ENCODE results near the gene EXOC8.

EXOC8 gene, protein sequence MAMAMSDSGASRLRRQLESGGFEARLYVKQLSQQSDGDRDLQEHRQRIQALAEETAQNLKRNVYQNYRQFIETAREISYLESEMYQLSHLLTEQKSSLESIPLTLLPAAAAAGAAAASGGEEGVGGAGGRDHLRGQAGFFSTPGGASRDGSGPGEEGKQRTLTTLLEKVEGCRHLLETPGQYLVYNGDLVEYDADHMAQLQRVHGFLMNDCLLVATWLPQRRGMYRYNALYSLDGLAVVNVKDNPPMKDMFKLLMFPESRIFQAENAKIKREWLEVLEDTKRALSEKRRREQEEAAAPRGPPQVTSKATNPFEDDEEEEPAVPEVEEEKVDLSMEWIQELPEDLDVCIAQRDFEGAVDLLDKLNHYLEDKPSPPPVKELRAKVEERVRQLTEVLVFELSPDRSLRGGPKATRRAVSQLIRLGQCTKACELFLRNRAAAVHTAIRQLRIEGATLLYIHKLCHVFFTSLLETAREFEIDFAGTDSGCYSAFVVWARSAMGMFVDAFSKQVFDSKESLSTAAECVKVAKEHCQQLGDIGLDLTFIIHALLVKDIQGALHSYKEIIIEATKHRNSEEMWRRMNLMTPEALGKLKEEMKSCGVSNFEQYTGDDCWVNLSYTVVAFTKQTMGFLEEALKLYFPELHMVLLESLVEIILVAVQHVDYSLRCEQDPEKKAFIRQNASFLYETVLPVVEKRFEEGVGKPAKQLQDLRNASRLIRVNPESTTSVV

DNA sequence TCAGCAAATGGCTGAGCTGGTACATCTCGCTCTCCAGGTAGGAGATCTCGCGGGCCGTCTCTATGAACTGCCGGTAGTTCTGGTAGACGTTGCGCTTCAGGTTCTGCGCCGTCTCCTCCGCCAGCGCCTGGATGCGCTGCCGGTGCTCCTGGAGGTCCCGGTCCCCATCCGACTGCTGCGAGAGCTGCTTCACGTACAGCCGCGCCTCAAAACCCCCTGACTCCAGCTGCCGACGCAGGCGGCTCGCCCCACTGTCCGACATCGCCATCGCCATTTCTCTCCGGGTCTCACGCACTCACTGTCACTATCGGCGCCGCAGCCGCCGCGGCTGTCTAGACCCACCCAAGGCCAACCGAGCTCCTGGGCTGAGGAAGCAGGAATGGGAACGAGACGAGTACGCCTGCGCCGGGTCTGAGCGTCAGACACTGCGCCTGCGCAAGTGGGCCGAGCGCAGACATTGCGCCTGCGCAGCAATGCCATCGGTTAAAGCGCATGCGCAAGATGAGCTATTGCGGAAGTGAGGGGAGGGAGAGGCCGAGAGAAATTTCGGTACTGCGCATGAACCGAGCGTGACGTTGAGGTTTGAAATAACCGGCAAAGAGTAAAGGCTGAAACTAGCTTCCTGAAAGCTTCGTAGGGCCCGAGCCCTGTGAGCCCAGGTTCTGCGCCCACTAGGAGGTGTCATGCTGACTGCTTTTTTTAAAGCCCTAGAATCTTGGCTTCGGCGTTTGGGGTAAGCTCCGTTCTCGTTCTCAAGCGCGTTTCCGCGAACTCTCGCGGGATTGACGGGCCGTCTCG lies at the start of gene EXOC8:
Gene EXOC8 (minus strand): TSS at position 381 of the 798 bp plus-strand sequence. CDS start 107 bp downstream, at position 274.
- DNase-seq, result peak; percentile 98 to 99

DNA sequence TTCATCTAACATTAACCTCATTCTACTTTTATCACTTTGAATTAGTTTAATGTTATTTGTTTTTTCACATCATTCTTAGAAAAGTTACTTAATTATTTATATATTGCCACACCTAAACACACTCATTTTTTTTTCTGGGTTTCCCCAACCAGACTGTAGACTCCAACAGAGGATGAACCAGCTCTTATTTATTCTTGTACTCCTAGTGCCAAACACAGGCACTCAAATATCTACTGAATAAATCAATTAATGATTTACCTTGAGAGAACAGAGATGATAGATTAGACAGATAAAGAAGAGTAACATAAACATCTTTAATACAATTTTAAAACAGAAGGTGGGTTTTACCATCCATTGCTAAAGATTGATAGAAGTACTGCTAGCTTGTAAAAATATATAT lies 48.8 kb upstream of the EXOC8 start:
- no peak for DNase-seq

DNA sequence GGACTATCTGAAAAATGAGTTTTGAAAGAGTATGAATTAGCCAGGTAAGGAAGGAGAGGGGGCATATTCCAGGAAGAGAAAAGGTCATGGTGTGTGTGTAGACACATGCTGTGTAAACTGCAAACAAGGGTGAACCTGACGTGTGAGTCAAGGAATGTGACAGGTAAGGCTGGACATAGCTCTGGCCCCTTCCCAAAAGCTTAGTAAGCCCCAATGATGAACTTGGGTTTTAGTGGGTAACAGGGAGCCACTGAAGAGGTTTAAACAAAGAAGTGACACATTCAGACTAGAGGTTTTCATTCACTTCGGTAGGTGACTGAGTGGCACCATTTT lies 47.7 kb upstream of the EXOC8 start:
- DNase-seq, result no peak

DNA sequence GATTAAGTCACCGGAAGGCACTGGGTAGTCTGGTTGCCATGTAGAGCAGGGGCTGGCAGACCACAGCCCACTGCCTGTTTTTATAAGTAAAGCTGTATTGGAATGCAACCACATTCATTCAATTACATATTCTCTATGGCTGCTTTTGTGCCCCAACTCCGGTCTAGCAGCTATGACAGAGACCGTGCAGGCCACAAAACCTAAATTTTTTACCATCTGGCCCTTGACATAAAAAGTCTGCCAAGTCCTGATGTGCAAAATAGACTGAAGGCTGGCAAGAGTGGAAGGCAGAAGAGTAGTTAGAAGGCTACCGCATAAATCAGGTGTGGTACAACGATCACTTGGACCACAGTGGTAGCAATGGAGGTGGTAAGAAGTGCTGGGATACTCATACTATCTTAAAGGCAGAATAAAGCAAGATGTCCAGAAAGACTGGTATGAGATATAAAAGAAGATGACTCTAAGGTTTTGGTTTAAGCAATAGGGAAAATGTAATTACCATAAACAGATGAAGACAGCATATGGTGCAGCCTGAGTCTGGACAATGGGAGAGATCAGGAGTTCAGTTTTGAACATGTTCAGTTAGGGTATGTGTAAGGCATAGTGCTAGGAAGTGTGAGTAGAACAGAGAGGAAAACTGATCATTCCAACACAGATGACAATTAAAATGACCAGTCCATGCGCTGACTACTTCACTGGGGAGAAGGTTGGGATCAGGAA lies 47.2 kb upstream of the EXOC8 start:
- DNase-seq, result no peak

DNA sequence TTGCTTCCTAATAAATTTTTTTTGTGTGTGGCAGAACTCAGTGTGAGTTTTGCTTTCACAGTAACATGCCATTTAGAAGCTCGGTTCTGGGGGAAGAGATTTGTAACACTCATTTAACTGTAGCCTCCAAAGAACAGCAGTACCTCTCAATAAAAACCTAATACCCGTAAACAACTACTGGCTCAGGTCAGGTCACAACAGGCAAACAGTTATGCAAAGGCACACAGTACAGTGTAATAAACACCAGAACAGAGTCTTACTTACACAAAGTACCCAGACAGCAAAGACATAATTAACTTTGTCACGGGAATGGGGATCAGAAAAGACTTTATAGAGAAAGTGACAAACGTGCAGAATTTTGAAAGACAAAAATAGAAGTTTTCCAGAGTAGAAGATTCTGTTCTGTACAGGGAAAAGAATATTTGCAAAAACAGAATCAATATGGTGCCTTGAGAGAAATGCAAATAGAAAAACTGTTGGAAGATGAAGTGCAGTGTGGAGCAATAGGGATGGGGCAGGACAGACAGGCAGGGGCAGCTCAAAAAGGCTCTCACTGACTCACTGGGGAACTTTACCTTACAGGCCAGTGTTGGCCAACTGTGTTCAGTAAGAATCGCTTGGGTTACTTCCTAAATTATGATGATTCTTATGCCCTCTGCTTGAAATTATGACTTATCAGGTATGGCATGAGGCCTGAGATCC lies 45.7 kb upstream of the EXOC8 start:
- no peak for DNase-seq

DNA sequence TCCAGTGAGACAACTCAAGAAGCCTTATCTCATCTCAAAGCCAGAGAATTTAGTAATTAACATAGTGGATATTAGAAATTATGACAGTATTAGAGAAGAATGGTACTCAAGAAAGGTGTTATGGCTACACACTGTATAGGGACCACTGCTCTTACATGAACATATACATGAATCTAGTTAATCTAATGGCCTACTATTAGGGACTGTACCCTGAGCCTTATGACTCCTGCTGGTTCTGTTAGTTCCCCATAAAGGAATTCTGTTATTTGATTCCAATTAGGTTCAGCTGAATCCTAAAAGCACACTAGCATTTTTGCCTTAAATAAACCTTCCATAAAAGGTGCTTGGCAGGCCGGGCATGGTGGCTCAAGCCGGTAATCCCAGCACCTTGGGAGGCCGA lies 44.8 kb upstream of the EXOC8 start:
- no peak for DNase-seq

DNA sequence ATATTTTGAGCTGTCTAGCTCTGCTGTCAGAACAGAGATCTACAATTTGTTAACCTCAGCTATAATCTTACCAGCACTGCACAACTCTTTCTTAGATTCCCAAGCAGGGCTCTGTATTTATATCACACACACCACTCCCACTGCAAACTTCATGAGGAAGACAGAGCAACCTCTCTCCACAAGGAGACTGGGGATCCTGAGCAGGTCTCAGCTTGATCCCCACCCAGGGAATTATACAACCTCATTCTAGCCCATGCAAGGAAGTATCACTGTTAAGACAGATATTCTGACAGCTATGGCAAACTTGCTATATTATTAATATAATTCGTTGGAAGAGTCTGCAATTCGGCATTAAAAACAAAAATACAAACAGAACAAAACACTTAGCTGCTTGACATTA lies 44.1 kb upstream of the EXOC8 start:
- DNase-seq, result no peak

DNA sequence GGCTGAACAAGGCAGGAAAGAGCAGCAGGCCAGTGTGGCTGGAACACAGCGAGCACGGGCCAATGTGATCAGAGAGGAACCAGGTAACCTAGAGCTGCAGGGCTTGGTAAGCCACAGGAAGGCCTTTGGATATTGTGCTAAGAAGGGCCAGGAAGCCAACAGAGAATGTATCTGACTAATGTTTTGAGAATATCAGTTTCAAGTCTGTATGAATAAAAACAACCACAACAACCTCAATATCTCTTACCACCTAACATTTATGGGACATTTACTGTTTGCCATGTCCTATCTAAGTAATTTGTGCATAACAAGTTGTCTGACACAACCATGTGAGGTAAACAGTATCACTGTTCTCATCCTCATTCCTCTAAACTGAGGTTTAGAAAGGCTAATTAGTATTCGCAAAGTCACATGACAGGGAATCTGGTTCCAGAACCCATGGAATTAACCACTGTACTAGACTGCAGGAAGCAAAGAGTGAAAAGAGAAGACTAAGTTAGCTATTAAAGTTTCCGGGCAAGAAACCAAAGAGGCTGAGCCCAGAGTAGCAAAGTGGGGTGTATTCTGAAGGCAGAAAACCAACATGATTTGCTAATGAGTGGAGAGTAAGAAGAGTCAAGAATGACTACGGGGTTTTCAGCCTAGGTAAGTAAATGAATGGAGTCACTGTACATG lies 39.4 kb upstream of the EXOC8 start:
- DNase-seq, result no peak

DNA sequence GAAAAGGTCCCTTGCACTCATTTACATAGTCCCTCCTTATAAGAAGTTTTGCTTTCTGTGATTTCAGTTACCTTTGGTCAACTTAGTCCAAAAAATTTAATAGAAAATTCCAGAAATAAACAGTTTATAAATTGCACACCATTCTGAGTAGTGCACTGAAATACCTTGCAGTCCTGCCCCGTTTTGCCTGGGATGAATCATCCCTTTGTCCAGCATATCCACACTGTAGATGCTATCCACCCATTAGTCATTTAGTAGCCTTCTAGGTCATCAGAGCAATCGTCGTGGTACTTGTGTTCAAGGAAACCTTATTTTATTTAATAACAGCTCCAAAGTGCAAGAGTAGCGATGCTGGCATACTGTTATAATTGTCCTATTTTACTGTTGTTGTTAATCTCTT lies 38.4 kb upstream of the EXOC8 start:
- DNase-seq, result no peak

DNA sequence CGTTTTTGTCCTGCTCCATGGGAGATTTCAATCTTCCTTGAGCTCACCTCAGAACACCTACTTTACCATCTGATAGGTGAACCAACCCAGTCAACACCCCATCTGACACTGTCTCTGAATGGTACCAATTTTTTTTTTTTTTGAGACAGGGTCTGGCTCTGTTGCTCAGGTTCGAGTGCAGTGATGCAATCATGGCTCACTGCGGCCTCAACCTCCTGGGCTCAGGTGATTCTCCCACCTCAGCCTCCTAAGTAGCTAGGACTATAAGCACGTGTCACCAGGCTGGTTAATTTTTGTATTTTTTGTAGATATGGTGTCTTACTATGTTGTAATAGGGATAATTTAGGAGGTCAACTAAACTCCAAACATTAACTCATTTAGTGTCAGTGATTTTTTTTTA lies 36.7 kb upstream of the EXOC8 start:
- DNase-seq, result no peak

DNA sequence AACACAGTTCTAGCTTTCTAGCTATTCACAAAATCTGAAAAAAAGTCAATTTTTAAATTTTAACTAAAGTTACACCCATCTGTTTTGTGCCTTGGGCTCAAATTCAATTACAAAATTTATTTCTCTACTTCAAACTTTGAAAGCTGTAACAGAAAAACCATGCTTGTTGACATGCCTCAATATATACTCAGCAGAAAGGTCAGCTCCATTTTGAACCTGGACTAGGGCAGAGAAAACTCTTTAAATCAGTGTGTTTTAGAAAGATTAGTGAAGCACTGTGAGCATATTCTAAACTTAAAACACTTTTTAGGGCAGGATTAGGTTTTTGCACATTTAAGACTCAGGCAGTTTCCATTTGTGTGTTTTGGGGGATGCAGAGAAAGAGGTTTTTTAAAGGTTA lies 34.8 kb upstream of the EXOC8 start:
- no peak for DNase-seq

DNA sequence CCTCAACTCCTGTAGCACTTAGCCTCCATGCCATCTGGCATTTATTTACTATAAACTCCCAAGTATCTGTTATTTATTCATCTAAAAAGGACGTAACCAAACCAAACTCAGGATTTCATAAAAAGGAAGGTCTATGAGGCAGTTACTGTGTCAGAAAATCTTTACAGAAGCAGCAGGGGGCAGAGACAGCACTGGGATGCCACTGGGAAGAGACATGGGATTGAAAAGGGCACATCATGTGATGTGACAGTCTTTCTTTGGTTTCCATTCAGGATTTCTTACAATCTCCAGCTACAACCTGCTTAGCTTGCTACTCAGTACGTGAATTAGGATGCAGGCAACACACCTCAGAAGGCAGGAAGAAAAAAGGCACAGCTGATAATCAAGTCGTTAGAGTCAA lies 31.6 kb upstream of the EXOC8 start:
- DNase-seq, result no peak

DNA sequence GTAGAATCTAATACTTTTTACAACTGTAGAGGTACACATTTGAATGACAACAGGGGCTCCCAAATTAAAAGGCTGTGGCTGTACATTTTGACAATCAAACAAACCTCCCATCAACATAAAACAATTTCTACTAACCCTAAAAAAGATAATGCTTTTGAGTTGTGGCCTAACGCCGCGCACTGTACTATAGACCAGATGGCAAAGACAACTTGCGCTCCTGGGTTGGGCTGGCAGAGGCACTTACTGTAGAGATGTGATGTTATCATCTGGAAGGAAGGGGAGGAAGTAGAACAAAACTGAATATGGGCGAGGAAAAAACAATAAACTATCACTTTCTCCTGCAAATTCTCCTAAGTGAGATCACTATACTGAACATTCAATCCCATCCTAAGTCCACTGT lies 26.5 kb upstream of the EXOC8 start:
- no peak for DNase-seq

DNA sequence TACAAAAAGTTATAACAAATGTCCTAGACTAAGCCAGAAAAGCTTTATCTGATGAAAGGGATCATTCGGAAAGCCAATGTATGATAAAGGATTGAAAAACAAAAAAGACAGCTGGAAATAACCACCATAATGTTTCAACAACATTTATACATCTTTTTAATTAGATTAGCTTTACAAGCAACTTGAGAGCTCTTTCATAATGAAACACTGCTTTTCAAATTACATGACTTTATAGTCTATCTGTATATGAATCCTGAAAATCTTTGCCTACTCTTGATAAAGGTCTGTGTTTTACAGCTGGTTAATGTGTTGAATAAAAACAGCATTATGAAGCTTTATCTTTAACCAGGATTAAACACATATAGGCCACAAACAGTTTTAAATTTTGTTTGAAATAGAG lies 26.0 kb upstream of the EXOC8 start:
- DNase-seq, result no peak

DNA sequence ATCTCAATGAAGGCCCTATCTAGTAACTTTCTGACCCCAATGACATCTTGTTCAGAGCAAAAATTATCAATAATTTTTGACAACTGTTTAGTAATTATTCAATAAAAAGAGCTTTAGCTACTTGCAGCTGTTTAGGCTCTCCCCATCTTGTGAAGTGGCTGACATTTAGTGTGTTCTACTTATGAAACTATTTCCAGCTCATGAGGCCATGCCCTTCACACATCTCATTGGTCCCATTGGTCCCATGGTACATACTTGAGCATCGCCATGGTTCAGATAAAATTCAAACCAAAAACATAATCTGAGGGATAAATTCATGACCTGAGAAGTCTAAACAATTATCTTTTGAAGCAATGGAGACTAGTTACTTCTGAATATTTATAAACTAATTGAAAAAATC lies 24.7 kb upstream of the EXOC8 start:
- DNase-seq, result no peak

DNA sequence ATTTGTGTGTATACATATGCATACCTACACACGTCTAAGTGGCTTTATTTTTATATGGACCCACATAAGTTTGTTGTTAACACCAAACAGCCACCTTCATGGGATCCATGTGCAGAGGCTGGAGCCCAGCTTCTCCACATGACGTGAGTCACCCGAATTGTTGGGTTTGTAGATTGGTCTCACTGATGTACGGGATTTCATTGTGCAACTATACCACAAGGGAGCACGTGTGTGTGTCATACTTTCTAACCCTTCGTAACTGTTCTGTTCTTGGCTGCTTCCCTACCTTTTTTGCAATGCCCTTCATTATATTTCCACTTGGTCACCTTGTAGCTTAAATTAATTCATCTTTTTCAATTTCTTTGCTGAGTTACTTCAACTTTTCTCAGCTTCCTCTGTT lies 21.5 kb upstream of the EXOC8 start:
- no peak for DNase-seq

DNA sequence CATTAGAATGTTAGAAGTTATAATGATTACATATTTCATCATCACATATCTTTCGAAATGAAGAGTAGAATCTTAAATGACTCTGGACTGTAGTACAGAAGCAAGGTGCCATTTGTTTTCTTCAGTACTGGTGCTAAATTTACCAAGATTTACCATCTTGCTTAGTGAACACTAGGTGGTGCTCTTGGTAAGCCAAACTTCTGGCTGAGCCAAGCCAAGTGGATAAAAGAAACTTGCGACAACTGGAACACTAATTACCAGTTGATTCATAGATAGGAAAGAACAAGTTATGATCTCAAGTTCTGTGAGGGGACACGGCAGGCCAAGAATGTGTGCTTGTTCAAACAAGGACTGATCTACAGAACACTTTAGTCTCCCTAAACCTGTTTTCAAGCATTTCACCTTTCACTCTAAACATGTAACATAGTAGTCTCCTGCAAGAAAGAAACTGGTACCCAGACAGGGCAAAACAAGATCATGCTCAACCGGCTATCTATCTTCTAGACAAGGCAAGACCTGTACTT lies 20.2 kb upstream of the EXOC8 start:
- no peak for DNase-seq

DNA sequence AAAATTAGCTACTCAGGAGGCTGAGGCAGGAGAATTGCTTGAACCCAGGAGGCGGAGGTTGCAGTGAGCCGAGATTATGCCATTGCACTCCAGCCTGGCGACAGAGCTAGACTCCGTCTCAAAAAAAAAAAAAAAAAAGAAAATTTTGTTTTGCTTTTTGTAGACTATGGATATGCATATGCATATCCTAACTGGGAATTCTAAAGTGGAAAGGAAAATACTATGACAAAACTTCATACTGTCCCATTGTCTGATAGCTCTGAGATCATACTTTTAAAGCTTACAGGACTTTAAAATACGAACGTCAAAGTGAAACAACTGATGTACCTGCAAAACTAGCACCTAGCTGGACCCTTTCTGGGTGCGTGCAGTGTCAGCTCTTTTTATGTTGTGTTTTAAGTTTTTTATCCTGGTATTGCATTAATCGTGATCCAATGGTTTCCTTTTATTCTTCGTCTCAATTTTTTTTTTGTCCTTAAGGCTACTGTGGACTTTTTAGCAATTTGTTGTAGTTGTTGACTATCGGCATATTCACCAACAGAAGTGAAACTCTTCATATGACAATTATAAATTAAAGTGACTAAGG lies 19.6 kb upstream of the EXOC8 start:
- no peak for DNase-seq

DNA sequence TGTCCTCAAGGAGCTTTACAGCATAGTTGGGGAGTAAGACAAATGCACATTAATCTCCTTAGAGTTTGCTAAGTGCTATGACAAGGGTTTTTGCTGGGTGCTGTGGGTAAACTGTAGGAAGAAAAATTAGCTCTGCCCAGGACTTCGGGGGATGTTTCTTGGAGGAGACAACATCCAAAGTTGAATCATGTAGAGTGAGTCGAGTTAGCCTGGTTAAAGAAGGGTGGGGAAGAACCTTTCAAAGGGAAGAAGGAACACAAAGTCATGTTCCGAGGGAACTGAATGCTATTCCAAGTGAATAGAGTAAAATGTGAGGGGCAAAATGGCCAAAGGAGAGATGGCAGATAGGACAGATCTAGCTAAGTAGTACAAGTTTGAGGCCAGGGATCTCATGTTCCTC lies 17.5 kb upstream of the EXOC8 start:
- DNase-seq, result no peak

DNA sequence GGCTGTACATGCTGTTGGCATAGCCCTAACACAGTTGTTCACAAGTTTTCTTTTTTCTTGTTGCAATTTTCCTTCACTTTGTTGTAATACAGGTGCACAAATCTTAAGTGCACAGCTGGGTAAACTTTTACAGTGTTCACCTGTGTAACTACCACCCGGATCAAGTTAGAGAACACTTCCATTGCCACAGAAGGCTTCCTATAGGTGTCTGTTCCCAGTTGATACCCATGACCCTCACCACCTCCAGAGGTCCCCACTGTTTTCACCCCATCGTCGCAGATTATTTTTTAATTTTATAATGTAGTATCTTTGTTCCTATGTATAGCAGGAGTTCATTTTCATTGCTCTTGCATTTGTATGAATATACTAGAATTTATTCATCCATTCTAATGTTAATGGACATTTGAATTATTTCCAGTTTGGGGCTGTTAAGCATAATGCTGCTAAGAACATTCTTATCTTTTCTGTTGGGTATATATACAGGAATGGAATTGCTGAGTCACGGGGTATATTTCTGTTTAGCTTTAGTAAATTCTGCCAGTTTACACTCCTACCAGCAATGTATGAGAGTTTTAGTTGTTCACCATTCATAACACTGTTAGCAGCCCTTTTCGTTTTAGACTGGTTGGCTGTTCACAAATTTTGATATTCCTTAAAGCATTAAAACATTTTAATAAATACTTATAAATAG lies 16.8 kb upstream of the EXOC8 start:
- no peak for DNase-seq

DNA sequence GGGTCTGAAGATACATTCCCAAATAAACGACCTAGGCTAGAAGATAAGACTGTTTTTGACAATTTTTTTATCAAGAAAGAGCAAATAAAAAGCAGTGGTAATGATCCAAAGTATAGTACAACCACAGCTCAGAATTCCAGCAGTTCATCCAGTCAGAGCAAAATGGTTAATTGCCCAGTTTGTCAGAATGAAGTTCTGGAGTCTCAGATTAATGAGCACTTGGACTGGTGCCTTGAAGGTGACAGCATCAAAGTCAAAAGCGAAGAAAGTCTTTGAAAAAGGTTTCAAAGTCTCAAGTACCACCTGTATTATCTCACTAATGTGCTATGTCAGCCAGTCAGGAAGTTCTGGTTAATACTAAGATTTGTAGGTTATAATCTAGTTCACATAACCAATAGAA lies 15.4 kb upstream of the EXOC8 start:
- no peak for DNase-seq
